Measurements from ENCODE around the gene PAPPA.

DNA sequence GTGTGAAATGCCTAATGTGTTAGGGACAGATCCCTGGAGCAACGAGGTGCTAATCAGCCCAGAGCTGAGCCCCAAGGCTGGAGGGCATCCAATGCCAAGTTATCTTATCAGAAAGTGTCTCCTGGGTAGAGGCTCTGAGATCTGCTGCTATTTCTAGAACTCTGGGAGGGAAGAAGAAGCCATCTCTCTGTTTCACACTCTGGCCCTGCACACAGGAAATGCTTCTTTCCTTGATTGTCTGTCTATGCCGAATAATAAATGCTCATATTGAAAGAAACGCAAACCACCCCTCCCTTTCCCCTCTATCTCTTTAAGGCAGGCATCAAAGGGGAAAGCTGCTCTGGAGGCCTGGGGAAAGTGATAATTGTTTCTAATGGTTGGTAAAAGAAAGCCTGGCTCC, 166.7 kb downstream of the PAPPA start:
- TF ChIP-seq, protein P1, sequence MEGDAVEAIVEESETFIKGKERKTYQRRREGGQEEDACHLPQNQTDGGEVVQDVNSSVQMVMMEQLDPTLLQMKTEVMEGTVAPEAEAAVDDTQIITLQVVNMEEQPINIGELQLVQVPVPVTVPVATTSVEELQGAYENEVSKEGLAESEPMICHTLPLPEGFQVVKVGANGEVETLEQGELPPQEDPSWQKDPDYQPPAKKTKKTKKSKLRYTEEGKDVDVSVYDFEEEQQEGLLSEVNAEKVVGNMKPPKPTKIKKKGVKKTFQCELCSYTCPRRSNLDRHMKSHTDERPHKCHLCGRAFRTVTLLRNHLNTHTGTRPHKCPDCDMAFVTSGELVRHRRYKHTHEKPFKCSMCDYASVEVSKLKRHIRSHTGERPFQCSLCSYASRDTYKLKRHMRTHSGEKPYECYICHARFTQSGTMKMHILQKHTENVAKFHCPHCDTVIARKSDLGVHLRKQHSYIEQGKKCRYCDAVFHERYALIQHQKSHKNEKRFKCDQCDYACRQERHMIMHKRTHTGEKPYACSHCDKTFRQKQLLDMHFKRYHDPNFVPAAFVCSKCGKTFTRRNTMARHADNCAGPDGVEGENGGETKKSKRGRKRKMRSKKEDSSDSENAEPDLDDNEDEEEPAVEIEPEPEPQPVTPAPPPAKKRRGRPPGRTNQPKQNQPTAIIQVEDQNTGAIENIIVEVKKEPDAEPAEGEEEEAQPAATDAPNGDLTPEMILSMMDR (IDR thresholded peaks at IDR 0.05; ENCODE audit: low read depth, low read length): no peak
- TF ChIP-seq EZH2phosphoT487 (IDR thresholded peaks at IDR 0.05; ENCODE audit: low read depth): no peak
